NB4 (cell line): ENCODE results near the gene ALDH8A1.
A peak's percentile ranks its signal among the peaks of the same experiment; 100 is the strongest.

Experiments used
- DNase-seq: peaks from one replicate; pipeline ENCODE4 v3.0.0; 2010; ENCODE audit warnings: low read depth
- H3K4me3 ChIP-seq: one replicate; pipeline ENCODE4 v1.5.1; 2011; ENCODE audit warnings: mild to moderate bottlenecking, low read depth, low read length, moderate library complexity
- MYC ChIP-seq: IDR thresholded peaks from 2 replicates; pipeline ENCODE4 v1.6.1; 2011; ENCODE audit warnings: low read depth, low read length
- POLR2A ChIP-seq: IDR thresholded peaks from 2 replicates; pipeline ENCODE4 v1.6.1; 2011; ENCODE audit warnings: mild to moderate bottlenecking; ENCODE audit not compliant: insufficient read length; ENCODE audit errors: extremely low read depth
- TF ChIP-seq, protein P1 (sequence below): IDR thresholded peaks from 2 replicates; pipeline ENCODE4 v1.6.1; 2011; ENCODE audit warnings: low read depth, low read length
- TF ChIP-seq, protein P2 (sequence below): IDR thresholded peaks from one replicate; pipeline ENCODE4 v1.5.1; 2012; ENCODE audit warnings: low read depth, low read length

ALDH8A1 gene

DNA sequence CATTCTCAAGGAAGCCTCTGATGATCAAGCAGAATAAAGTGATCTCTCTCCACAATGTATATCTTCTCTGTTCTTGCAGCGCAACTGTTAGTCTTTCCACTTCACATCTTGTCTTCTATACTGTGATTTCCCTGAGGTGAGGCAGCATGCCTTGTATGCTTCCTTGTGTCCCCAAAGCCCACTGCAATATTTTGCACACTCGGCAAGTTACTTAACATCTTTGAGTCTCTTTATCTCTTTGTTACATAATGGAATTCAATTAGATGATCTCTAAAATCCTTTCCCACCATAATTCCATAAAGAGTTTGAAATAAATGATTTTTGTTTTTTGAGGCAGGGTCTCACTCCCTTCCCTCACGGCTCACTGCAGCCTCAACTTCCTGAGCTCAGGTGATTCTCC, 40.4 kb upstream of the ALDH8A1 start:
- no peak for DNase-seq
- TF ChIP-seq MYC, result no peak
- TF ChIP-seq, protein P1, sequence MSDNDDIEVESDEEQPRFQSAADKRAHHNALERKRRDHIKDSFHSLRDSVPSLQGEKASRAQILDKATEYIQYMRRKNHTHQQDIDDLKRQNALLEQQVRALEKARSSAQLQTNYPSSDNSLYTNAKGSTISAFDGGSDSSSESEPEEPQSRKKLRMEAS, result no peak
- TF ChIP-seq, protein P2, sequence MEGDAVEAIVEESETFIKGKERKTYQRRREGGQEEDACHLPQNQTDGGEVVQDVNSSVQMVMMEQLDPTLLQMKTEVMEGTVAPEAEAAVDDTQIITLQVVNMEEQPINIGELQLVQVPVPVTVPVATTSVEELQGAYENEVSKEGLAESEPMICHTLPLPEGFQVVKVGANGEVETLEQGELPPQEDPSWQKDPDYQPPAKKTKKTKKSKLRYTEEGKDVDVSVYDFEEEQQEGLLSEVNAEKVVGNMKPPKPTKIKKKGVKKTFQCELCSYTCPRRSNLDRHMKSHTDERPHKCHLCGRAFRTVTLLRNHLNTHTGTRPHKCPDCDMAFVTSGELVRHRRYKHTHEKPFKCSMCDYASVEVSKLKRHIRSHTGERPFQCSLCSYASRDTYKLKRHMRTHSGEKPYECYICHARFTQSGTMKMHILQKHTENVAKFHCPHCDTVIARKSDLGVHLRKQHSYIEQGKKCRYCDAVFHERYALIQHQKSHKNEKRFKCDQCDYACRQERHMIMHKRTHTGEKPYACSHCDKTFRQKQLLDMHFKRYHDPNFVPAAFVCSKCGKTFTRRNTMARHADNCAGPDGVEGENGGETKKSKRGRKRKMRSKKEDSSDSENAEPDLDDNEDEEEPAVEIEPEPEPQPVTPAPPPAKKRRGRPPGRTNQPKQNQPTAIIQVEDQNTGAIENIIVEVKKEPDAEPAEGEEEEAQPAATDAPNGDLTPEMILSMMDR, result no peak
- no peak for TF ChIP-seq POLR2A
- no peak overlapping the region for H3K4me3 ChIP-seq

DNA sequence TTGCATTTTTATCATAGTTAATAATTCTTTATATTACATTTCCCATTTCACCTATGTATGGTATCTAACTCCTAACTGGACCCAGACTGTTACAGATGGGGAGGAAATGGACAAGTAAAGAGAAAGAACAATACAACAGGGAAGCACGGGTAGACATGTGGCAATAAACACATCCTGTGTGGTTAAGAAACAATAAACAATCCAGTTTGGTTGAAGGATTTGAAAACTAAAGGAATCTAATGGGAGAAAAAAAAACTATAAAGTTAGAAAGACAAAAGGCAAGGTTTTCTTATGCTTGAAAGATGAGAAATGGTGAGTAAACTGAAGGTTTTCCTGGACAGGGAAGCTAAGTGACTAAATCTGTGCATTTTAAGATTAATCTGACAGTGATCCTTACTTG, 34.9 kb upstream of the ALDH8A1 start:
- TF ChIP-seq, protein P2, result no peak
- no peak for TF ChIP-seq POLR2A
- DNase-seq, result peak; percentile 25

DNA sequence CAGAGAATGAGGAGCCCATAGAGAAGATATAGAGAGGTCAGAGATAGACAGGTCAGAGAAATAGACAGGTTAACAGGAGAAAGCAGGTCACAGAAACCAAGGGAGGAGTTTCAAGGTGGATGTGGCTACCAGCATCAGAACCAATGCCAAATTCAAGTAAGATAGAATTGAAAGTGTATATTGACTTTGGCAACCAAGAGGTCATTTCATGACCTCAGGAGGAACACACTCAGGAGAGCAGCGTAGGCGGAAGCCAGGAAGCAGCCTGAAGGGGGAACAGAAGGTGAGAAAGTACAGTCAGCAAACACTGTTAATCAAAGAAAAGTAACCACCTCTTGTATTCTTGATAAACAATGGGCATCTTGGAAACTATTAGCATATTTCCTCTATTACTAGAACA, 33.9 kb upstream of the ALDH8A1 start:
- H3K4me3 ChIP-seq, result no peak overlapping the region

More for the DNA sequence above, 34.9 kb upstream of the ALDH8A1 start:
- no peak overlapping the region for H3K4me3 ChIP-seq

DNA sequence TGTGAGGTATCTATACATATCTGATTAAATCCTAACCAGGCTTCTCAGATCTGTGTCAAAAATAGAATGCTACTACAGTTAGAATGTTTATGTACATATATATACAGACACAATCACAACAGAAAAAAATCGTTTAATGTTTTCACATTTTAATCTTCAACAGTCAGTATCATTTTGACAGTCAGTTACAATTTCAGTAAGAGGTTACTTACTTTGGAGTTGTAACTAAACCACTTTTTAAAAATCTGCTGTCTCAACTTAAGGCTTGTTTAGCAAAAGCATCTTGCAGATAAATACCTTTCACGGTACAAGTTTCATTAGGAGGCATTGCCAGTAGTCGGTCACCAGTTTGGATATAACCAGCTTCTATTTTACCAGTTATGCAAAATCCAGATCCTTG, 32.3 kb upstream of the ALDH8A1 start:
- TF ChIP-seq, protein P2, result no peak
- TF ChIP-seq, protein P1, result no peak
- TF ChIP-seq POLR2A, result no peak
- no peak for TF ChIP-seq MYC
- no peak for DNase-seq
- no peak overlapping the region for H3K4me3 ChIP-seq

More for the DNA sequence above, 33.9 kb upstream of the ALDH8A1 start:
- TF ChIP-seq POLR2A (no peak), MYC (no peak)
- TF ChIP-seq, protein P2, result no peak
- TF ChIP-seq, protein P1, result no peak
- no peak for DNase-seq

DNA sequence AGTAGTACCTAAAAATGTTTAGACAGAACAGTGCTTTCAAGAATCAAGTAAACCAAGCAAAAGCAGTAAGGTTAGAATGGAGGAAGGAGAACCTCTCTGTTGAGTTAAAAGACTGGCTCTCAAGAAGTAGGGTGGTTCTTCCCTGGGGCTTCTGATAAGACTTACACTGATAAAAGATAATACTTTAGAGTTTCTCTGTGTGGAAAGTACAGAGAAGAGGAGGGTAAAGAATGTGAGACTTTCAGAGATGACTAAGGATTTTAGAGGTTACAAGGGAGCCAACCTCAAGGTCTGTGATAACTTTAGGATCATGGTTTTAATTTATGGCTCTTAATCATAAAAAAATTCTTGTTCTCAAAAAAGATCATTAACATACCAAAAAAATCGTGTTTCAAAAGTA, 30.9 kb upstream of the ALDH8A1 start:
- H3K4me3 ChIP-seq, result no peak overlapping the region
- DNase-seq, result no peak
- TF ChIP-seq POLR2A (no peak), MYC (no peak)
- TF ChIP-seq, protein P1, result no peak
- TF ChIP-seq, protein P2, result no peak

DNA sequence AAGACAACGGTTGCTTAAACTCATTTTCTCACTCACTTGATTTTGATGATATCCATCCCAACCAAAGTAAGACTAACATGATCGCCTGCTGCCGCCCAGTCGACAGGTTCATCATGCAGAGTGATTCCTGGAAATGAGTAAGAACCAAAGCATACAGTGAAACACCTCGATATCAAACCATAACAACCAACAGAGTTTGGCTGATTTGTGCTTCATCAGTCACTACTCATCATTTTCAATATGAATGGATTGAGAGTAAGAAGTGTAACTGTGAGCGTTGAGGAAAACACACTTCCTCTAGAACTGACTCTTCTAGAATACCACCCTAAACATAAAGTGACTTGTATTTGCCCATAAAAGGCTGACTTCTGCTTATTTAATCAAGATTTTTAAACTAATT, 29.2 kb upstream of the ALDH8A1 start:
- TF ChIP-seq POLR2A (no peak), MYC (no peak)
- TF ChIP-seq, protein P2, result no peak
- TF ChIP-seq, protein P1, result no peak
- DNase-seq, result no peak
- no peak overlapping the region for H3K4me3 ChIP-seq
